Sigmoid colon (tissue), 4 donors: ENCODE measurements around the gene KCNJ1.

Experiments
- CTCF ChIP-seq, 4 experiments: fragments of 450-650 bp in 3 of 4; fragments of 200-600 bp in 1 of 4; IDR thresholded peaks; one replicate each; pipeline ENCODE4 v1.5.1; 2016 to 2019; ENCODE audit warnings: antibody characterized with exemption in 4 of 4, mild to moderate bottlenecking in 3 of 4, moderate library complexity in 2 of 4
- POLR2A ChIP-seq, 2 donors: fragments of 450-650 bp; IDR thresholded peaks; one replicate each; pipeline ENCODE4 v1.6.1; 2016; ENCODE audit warnings: antibody characterized with exemption in 2 of 2, mild to moderate bottlenecking in 2 of 2, moderate library complexity in 2 of 2
- POLR2AphosphoS5 ChIP-seq, 4 donors: sonication (generic); formaldehyde crosslinking; IDR thresholded peaks; one replicate each; pipeline ENCODE4 v1.6.1; 2017; ENCODE audit warnings: antibody characterized with exemption in 4 of 4

DNA sequence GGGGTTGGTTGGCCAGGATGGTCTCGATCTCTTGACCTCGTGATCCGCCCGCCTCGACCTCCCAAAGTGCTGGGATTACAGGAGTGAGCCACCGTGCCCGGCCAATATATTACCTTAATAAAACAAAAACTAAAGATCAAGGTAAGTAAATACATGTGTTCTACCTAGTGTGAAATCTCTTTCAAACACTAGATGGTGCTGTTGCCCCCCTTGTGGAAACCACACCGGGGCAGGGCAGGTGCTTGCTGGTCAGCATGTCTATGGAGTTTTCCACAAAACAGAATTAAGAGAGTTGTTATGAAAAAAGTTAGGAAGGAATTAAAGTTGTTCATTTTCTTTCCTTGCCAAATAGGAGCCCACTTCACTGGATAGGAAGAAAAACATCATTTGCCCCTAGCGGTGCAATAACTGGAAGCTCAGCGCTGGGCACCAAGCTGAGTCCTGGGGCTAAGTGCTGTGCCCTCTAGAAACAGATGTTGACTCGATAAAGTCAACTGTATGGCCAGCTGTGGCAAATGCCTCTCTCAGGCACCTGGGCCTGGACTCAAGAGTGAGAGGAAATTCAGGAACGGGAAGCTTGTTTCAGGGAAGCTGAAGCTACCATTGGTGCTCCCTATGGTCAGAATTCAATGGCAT lies 17.7 kb upstream of the KCNJ1 start:
- TF ChIP-seq CTCF (IDR thresholded peaks at IDR 0.05), result peak; percentile 64 to 75 (median 70)
- no peak for TF ChIP-seq POLR2A (IDR thresholded peaks at IDR 0.05)
- no peak for TF ChIP-seq POLR2AphosphoS5 (IDR thresholded peaks at IDR 0.05)
